T-helper 1 cell treated with Interleukin-12 subunit alpha and Interleukin-12 subunit beta and Interleukin-4 antibody, amounts not matched to agents 30 μg/mL and 1 μg/mL, for 36 hours (primary cell): ENCODE results near the gene SLC5A3.

Source experiments
- H3K27ac Mint-ChIP-seq: one replicate; pipeline ENCODE4 v1.8.0; 2021; ENCODE audit warnings: mild to moderate bottlenecking, mixed read lengths
- H3K27me3 Mint-ChIP-seq: one replicate; pipeline ENCODE4 v1.8.0; 2021; ENCODE audit warnings: low read depth, mixed read lengths
- H3K36me3 Mint-ChIP-seq: one replicate; pipeline ENCODE4 v1.8.0; 2021; ENCODE audit warnings: low read depth, mixed read lengths
- H3K4me1 Mint-ChIP-seq: one replicate; pipeline ENCODE4 v1.8.0; 2021; ENCODE audit warnings: low read depth, mixed read lengths
- H3K4me3 Mint-ChIP-seq: one replicate; pipeline ENCODE4 v1.8.0; 2021; ENCODE audit warnings: mild to moderate bottlenecking, moderate library complexity, mixed read lengths
- H3K9me3 Mint-ChIP-seq: one replicate; pipeline ENCODE4 v1.8.0; 2021; ENCODE audit warnings: mixed read lengths

SLC5A3 gene

DNA sequence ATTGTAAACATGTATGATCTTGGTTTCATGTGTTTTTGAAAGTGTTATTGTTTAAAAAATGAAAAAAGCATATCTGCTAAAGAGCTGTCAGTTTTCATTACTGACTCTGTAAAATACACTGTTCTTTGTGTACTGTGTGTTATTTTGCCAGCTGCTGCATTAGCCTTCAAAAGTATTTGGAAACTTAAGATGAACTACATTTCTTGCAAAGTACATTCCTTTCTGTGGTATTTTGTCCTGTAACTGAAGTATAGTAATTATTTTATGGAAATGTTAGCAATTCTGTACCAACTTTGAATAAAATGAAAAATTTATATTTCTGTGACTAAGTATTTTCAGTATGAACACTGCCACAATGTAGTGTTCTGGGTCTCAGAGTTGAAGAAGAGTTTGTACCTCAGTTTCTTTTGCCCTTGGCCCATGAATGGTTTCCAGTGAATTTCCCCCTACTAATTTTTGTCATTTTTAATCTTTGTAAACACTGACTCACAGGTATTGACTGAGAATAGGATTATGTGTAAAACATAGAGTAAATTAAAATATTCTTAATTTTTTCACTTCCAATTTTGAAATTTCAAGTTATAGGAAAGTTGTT lies 32.7 kb downstream of the SLC5A3 start:
- H3K4me1 Mint-ChIP-seq, result peaks cover 31% of the 10 kb centered on the region
- peaks cover 57% of the 10 kb centered on the region for H3K36me3 Mint-ChIP-seq
- no peak overlapping the region for H3K4me3 Mint-ChIP-seq
- H3K27ac Mint-ChIP-seq, result no peak overlapping the region
- H3K27me3 Mint-ChIP-seq, result no peaks in the 10 kb centered on the region
- no peaks in the 10 kb centered on the region for H3K9me3 Mint-ChIP-seq

DNA sequence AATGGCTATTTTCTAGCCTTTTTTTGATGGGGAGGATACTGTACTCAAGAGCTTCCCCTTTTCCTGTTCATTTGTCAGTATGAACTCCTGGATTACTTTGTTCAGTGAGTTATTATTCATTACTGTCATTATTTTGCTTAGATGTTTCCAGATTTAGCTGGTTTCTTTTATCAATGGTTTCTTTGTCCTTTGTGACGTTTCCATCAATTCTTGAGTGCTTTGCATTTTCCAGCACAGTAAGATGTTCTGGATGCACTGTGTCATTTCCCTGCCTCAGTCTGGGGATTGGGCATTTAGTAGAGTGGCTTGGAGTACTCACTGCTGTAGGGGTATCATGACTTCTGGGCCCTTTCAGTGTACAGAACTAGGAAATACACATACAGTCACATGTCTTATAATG lies 34.2 kb downstream of the SLC5A3 start:
- H3K27ac Mint-ChIP-seq, result no peak overlapping the region

DNA sequence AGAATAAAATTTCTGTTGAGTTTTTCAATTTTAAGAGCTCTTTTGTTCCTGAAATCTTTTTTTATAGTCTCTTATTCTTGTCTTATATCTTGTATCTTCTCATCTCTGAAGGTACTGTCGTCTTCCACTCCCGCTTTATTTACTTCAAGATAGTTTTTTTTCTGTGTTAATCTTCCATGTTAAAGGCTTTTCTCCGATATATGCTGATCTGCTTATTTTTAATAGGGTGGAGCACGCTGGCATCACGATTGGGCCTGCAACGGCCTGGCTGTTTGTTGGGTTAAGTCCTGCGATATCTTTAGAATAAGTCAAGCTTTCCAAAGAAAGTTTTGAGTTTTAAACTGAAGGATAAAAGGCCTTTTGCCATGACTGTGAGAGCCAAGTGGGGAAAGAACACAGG lies 35.7 kb downstream of the SLC5A3 start:
- Mint-ChIP-seq H3K4me3 (no peak overlapping the region), H3K4me1 (peaks cover 40% of the 10 kb centered on the region), H3K9me3 (no peaks in the 10 kb centered on the region), H3K36me3 (peaks cover 63% of the 10 kb centered on the region), H3K27ac (no peak overlapping the region), H3K27me3 (no peaks in the 10 kb centered on the region)

More for the DNA sequence above, 34.2 kb downstream of the SLC5A3 start:
- Mint-ChIP-seq H3K27me3 (no peaks in the 10 kb centered on the region), H3K4me1 (peaks cover 32% of the 10 kb centered on the region), H3K4me3 (no peak overlapping the region), H3K9me3 (no peaks in the 10 kb centered on the region), H3K36me3 (peaks cover 59% of the 10 kb centered on the region)

DNA sequence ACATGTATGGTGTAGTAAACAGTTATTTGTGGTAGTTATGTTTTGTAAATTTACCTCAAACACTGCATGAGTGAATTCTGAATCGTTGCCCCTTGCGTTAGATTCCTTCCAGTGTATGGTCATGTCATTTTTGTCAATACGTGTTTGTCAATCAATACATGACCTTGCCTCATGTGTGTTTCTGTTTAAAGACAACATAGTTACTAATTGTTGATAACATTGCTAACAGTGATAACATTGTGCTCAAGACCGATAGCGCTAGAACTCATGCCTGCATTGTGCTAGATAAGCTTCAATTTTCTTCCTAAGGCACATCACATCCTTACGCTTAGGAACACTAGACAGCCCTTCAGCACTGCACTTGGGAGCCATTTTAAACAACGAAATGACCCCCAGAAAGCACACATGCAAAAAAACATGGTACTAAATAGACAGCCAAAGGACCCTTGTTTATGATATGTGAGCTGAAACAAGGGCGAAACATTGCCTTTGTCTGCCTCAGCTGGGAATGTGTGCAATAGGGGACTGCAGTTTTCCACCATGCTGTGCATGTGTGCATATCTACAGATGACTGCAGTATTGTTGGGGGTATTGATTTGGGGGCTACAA lies 37.3 kb downstream of the SLC5A3 start:
- H3K27ac Mint-ChIP-seq, result no peak overlapping the region
- H3K36me3 Mint-ChIP-seq, result peaks cover 59% of the 10 kb centered on the region
- H3K4me1 Mint-ChIP-seq, result peaks cover 34% of the 10 kb centered on the region
- no peaks in the 10 kb centered on the region for H3K27me3 Mint-ChIP-seq
- H3K4me3 Mint-ChIP-seq, result no peak overlapping the region
- no peaks in the 10 kb centered on the region for H3K9me3 Mint-ChIP-seq

DNA sequence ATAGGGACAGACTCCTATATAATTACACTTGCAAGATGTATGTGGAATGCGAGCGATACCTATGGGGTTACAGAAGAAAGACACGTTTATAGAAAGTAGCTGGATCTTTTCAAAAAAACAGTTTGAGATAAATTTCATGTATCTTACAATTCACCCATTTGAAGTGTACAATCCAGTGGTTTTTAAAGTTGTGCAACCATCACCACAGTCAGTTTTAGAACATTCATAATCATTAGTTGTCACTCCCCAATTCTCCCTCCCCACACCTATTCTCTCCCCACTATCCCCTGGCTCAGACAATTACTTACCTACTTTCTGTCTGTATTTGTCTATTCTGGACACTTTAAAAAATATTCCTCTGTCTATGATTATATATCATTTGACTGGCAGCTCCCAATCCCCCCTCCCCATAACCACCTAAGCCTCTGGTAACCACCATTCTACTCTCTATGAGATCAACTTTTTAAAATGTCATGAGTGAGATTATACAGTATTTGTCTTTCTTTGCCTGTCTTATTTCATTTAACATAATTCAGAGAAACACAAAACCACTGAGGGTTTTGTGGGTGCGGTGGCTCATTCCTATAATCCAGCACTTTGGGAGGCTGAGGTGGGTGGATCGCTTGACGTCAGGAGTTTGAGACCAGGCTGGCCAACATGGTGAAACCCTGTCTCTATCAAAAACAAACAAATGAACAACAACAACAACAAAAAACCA lies 39.1 kb downstream of the SLC5A3 start:
- peak overlapping the region; percentile 33 for H3K27ac Mint-ChIP-seq
- H3K4me1 Mint-ChIP-seq, result peaks cover 34% of the 10 kb centered on the region
- H3K4me3 Mint-ChIP-seq, result no peak overlapping the region
- H3K36me3 Mint-ChIP-seq, result peaks cover 49% of the 10 kb centered on the region
- H3K9me3 Mint-ChIP-seq, result no peaks in the 10 kb centered on the region
- H3K27me3 Mint-ChIP-seq, result no peaks in the 10 kb centered on the region

DNA sequence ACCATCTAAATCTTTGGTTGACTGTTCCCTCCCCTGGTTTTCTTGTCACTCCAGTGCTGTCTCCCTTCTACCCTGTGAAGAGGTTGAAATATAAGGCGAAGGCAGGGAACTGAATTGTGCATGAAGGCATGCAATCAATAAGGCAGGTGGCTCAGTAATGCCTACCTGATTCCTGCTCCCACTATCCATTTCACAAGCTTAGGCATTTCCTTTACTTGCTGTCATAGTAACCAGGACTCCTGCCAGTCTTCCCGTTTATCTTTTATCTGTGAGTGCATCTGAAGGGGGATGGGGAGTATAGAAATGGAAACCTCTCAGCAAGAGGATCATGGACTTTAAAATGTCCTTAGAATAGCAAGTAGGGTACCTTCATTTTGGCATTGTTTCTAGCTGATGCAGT lies 40.5 kb downstream of the SLC5A3 start:
- no peak overlapping the region for H3K27ac Mint-ChIP-seq

DNA sequence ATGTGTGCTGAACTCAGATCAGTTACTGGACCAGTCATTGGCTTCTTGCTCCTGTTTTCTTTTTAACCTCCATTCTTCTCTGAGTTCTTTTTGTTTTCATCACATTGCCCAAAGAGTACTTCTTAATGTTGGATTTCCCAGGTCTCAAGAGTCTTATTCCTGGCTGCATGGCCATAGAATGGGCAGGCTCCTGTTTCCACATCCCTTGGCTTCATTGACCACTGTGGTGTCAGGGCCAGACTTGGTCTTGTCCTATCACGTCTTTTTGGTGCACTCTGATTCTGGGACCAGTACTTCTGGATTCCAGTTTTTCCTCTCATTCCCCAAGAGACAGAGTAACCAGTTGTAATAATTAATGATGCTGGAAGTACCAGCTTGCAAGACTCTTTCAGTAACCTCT lies 41.8 kb downstream of the SLC5A3 start:
- Mint-ChIP-seq H3K9me3 (no peaks in the 10 kb centered on the region), H3K4me1 (peaks cover 27% of the 10 kb centered on the region), H3K36me3 (peaks cover 49% of the 10 kb centered on the region), H3K27me3 (no peaks in the 10 kb centered on the region), H3K4me3 (no peak overlapping the region), H3K27ac (no peak overlapping the region)

More for the DNA sequence above, 40.5 kb downstream of the SLC5A3 start:
- Mint-ChIP-seq H3K36me3 (peaks cover 48% of the 10 kb centered on the region), H3K9me3 (no peaks in the 10 kb centered on the region), H3K4me3 (no peak overlapping the region), H3K27me3 (no peaks in the 10 kb centered on the region), H3K4me1 (peaks cover 28% of the 10 kb centered on the region)

DNA sequence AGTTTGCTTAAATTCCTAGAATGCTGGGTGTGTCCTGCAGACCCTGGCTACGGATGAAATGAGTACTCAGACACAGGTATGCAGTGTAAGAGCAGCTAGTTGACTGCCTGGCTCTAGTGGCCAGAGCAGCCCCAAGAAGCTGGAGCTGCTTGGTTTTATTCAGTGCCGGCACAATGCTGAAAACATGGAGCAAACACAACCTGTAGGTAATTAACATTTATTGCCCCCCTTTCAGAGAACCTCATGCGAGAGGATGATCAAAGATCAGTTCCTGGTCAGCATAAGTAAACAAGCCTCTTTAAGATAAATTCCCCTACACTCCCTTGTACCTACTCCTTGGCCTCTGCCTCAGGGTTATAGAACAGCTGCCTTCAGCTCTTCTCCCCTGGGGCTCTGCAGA lies 43.2 kb downstream of the SLC5A3 start:
- peaks cover 26% of the 10 kb centered on the region for H3K4me1 Mint-ChIP-seq
- H3K27me3 Mint-ChIP-seq, result no peaks in the 10 kb centered on the region
- no peaks in the 10 kb centered on the region for H3K9me3 Mint-ChIP-seq
- no peak overlapping the region for H3K4me3 Mint-ChIP-seq
- no peak overlapping the region for H3K27ac Mint-ChIP-seq
- H3K36me3 Mint-ChIP-seq, result peaks cover 49% of the 10 kb centered on the region

DNA sequence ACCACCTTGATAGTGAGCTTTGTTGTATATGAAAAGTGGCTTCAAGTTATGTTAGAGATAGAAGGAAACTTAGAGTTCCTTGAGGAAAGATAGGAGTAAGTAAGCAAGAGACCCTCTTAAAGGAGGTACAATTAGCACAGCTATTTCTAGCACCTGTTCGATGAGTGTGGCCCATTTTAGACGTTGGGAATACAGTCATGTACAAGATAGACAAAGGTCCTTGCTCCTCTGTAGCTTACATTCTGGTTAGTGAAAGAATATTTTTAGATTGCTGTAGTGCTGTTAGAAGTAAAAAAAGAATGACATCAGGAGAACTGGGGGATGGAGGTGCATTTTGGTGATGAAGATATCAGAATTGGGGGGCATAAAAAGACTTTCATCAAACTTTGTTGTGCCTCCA lies 47.5 kb downstream of the SLC5A3 start:
- Mint-ChIP-seq H3K4me3 (no peak overlapping the region), H3K9me3 (peaks cover 6% of the 10 kb centered on the region), H3K27ac (no peak overlapping the region), H3K36me3 (peaks cover 57% of the 10 kb centered on the region), H3K27me3 (no peaks in the 10 kb centered on the region), H3K4me1 (peaks cover 18% of the 10 kb centered on the region)

DNA sequence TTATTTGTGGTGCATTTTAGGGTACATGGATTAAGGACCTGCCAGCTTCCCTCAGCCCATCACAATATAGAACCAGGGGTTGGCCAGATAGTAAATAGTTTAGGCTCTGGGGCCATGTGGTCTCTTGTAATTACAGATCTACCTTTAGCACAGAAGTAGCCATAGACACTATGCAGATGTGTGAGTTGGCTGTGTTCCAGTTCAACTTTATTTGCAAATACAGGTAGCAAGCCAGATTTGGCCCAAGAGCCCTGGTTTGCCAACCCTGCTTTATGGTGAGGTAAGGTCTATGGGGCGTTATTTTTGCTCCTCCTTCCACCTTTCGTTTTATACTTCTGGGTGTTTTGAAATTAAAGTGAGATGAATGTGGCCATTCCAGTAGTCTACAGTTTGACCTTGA lies 48.7 kb downstream of the SLC5A3 start:
- H3K4me1 Mint-ChIP-seq, result peaks cover 25% of the 10 kb centered on the region
- no peak overlapping the region for H3K27ac Mint-ChIP-seq
- no peaks in the 10 kb centered on the region for H3K27me3 Mint-ChIP-seq
- H3K36me3 Mint-ChIP-seq, result peaks cover 65% of the 10 kb centered on the region
- H3K9me3 Mint-ChIP-seq, result peaks cover 6% of the 10 kb centered on the region
- no peak overlapping the region for H3K4me3 Mint-ChIP-seq
